Natural killer cell (primary cell): Measurements from ENCODE around the gene CAMK2B. TPM values are rescaled to one million over a fixed set of nuclear protein-coding genes. Genes with fewer than 3 reads are reported as not detected.

Source experiments
- ATAC-seq, 3 donors: fragments of 150-1000 bp in 2 of 3; fragments of 200-7000 bp in 1 of 3; cut with Tn5 transposase; 1 replicate in 1 of 3; 2 replicates in 2 of 3; pipeline ENCODE4 v1.10.0; 2021; ENCODE audit warnings: mild to moderate bottlenecking in 2 of 3, moderate library complexity in 2 of 3
- DNase-seq, 2 donors: peaks; one replicate each; pipeline versions ENCODE4 v3.0.0 to v3.0.0-alpha.2; 2013 to 2021; ENCODE audit warnings: mixed read lengths in 1 of 2
- H3K27ac ChIP-seq: one replicate; pipeline ENCODE4 v1.5.1; 2013; ENCODE audit warnings: mild to moderate bottlenecking, low read length
- H3K27me3 ChIP-seq: one replicate; pipeline ENCODE4 v1.6.1; 2013; ENCODE audit warnings: low read length; ENCODE audit not compliant: control insufficient read depth, insufficient read depth
- H3K36me3 ChIP-seq: one replicate; pipeline ENCODE4 v1.6.1; 2013; ENCODE audit warnings: low read length; ENCODE audit not compliant: control insufficient read depth, insufficient read depth
- H3K4me1 ChIP-seq: one replicate; pipeline ENCODE4 v1.6.1; 2013; ENCODE audit warnings: low read length; ENCODE audit not compliant: control insufficient read depth, insufficient read depth
- H3K4me3 ChIP-seq: one replicate; pipeline ENCODE4 v1.5.1; 2013; ENCODE audit warnings: low read length
- H3K9me3 ChIP-seq: one replicate; pipeline ENCODE4 v1.6.1; 2013; ENCODE audit warnings: low read length; ENCODE audit not compliant: control insufficient read depth, insufficient read depth
- H3K27ac Mint-ChIP-seq, 2 donors: one replicate each; pipeline ENCODE4 v1.8.0; 2022; ENCODE audit warnings: mild to moderate bottlenecking in 2 of 2, mixed read lengths in 2 of 2, moderate library complexity in 1 of 2
- H3K27me3 Mint-ChIP-seq, 2 donors: one replicate each; pipeline ENCODE4 v1.8.0; 2022; ENCODE audit warnings: low read depth in 2 of 2, mixed read lengths in 2 of 2
- H3K36me3 Mint-ChIP-seq: one replicate; pipeline ENCODE4 v1.8.0; 2022; ENCODE audit warnings: mixed read lengths
- H3K4me1 Mint-ChIP-seq, 2 donors: one replicate each; pipeline ENCODE4 v1.8.0; 2022; ENCODE audit warnings: mixed read lengths in 2 of 2
- H3K4me3 Mint-ChIP-seq: one replicate; pipeline ENCODE4 v1.8.0; 2022; ENCODE audit warnings: mild to moderate bottlenecking, moderate library complexity, mixed read lengths
- H3K9me3 Mint-ChIP-seq, 2 donors: one replicate each; pipeline ENCODE4 v1.8.0; 2022; ENCODE audit warnings: mixed read lengths in 2 of 2
- CTCF ChIP-seq: fragments of 200-600 bp; IDR thresholded peaks from one replicate; pipeline ENCODE4 v1.8.0; 2022; ENCODE audit warnings: antibody characterized with exemption
- WGBS: methylation state at CpG from one replicate; pipeline ENCODE4 v1.1.7; 2013; ENCODE audit warnings: missing lambda C conversion rate; ENCODE audit not compliant: insufficient coverage; 5-methylcytosine and 5-hydroxymethylcytosine counted together
- intact Hi-C: fragments of 100-400 bp; cut with micrococcal nuclease; formaldehyde crosslinking; loops from one replicate; pipeline ENCODE4 v1.14.2; 2022
- total RNA-seq, 4 donors: library from RNA; stranded (reverse); fragments of 120-200 nt in 1 of 4; gene quantifications; one replicate each; pipeline versions ENCODE4 v1.2.3 to v1.2.4, GENCODE V29; 2013 to 2022

The CAMK2B gene
- total RNA-seq, 3 donors from 2014 or later (not counting 1 experiment from before 2014, with no cell fraction given), result 0.70 TPM; not detected in 2

- Histone ChIP-seq H3K36me3 (no peaks in the 10 kb centered on the region), H3K9me3 (no peaks in the 10 kb centered on the region), H3K27ac (no peak overlapping the region), H3K4me1 (no peaks in the 10 kb centered on the region), H3K27me3 (no peaks in the 10 kb centered on the region), H3K4me3 (no peak overlapping the region)
- TF ChIP-seq CTCF, result no peak
- no peaks in the 10 kb centered on the region for H3K36me3 Mint-ChIP-seq
- ATAC-seq (no peak), DNase-seq (no peak)
- no peaks in the 10 kb centered on the region for H3K9me3 Mint-ChIP-seq
- WGBS, result 88% methylated on average over 19 of the region's 21 CpGs
- no peak overlapping the region for H3K4me3 Mint-ChIP-seq
- H3K4me1 Mint-ChIP-seq, result no peaks in the 10 kb centered on the region
- H3K27me3 Mint-ChIP-seq, result no peaks in the 10 kb centered on the region
- no peak overlapping the region for H3K27ac Mint-ChIP-seq
- intact Hi-C loops, result no loop called here
These were observed 57.5 kb downstream of the CAMK2B start for GRCh38 chr7:44267719-44268421.

- Mint-ChIP-seq H3K4me1 (no peaks in the 10 kb centered on the region), H3K27me3 (no peaks in the 10 kb centered on the region)
These were observed 58.2 kb downstream of the CAMK2B start for GRCh38 chr7:44267178-44267577.

GRCh38 chr7:44266526-44266925 lies 58.9 kb downstream of the CAMK2B start:
- Histone ChIP-seq H3K36me3 (no peaks in the 10 kb centered on the region), H3K4me1 (no peaks in the 10 kb centered on the region), H3K27ac (no peak overlapping the region), H3K4me3 (no peak overlapping the region), H3K9me3 (no peaks in the 10 kb centered on the region), H3K27me3 (no peaks in the 10 kb centered on the region)
- no peak overlapping the region for H3K27ac Mint-ChIP-seq
- no peaks in the 10 kb centered on the region for H3K9me3 Mint-ChIP-seq
- no peaks in the 10 kb centered on the region for H3K36me3 Mint-ChIP-seq
- no peaks in the 10 kb centered on the region for H3K27me3 Mint-ChIP-seq
- DNase-seq (no peak), ATAC-seq (no peak)
- WGBS, result 92% methylated on average over 8 of the region's 8 CpGs
- intact Hi-C loops, result no loop called here
- H3K4me3 Mint-ChIP-seq, result no peak overlapping the region
- H3K4me1 Mint-ChIP-seq, result no peaks in the 10 kb centered on the region
- no peak for TF ChIP-seq CTCF

More at GRCh38 chr7:44267178-44267577, 58.2 kb downstream of the CAMK2B start:
- Mint-ChIP-seq H3K27ac (no peak overlapping the region), H3K9me3 (no peaks in the 10 kb centered on the region), H3K4me3 (no peak overlapping the region), H3K36me3 (no peaks in the 10 kb centered on the region)
- no peak for DNase-seq
- no peaks in the 10 kb centered on the region for H3K36me3 ChIP-seq
- no peak for TF ChIP-seq CTCF
- H3K4me3 ChIP-seq, result no peak overlapping the region
- no peak for ATAC-seq
- intact Hi-C loops, result no loop called here
- H3K27ac ChIP-seq, result no peak overlapping the region
- WGBS, result 95% methylated on average over 3 of the region's 3 CpGs
- H3K9me3 ChIP-seq, result no peaks in the 10 kb centered on the region
- no peaks in the 10 kb centered on the region for H3K4me1 ChIP-seq
- H3K27me3 ChIP-seq, result no peaks in the 10 kb centered on the region

GRCh38 chr7:44265728-44266127 lies 59.7 kb downstream of the CAMK2B start:
- intact Hi-C loops, result no loop called here
- peaks cover 0 to 4% of the 10 kb centered on the region in 2 donors for H3K4me1 Mint-ChIP-seq
- DNase-seq, result no peak
- H3K27me3 ChIP-seq, result no peaks in the 10 kb centered on the region
- no peak for ATAC-seq
- H3K36me3 Mint-ChIP-seq, result no peaks in the 10 kb centered on the region
- no peak overlapping the region for H3K27ac ChIP-seq
- TF ChIP-seq CTCF, result no peak
- no peaks in the 10 kb centered on the region for H3K9me3 ChIP-seq
- H3K27me3 Mint-ChIP-seq, result no peaks in the 10 kb centered on the region
- H3K9me3 Mint-ChIP-seq, result no peaks in the 10 kb centered on the region
- H3K4me3 ChIP-seq, result no peak overlapping the region
- no peak overlapping the region for H3K4me3 Mint-ChIP-seq
- no peaks in the 10 kb centered on the region for H3K36me3 ChIP-seq
- no peak overlapping the region for H3K27ac Mint-ChIP-seq
- H3K4me1 ChIP-seq, result no peaks in the 10 kb centered on the region
- 83% methylated on average over 8 of the region's 8 CpGs for WGBS
